GM13977 (cell line): ENCODE data around the gene PGAM5.
"Not testable (repeated sequence)": the region's sequence is repeated elsewhere in the genome, so short reads cannot be mapped to it uniquely, and the experiment has no call there.

Experiments
- DNase-seq: peaks from one replicate; pipeline ENCODE4 v3.0.0; 2012; ENCODE audit warnings: low spot score
- in situ Hi-C: fragments of 300-500 bp; cut with MboI; formaldehyde crosslinking; loops from one replicate; pipeline ENCODE4 v1.12.0; 2022; ENCODE audit warnings: low sequenced_read_pairs, low pct_unique_long_range_greater_than_20kb, mixed read lengths, inconsistent platforms; ENCODE audit not compliant: unreplicated experiment
- TF ChIP-seq, protein P1 (sequence below): IDR thresholded peaks from 2 replicates; pipeline ENCODE4 v1.5.1; 2012; ENCODE audit warnings: mild to moderate bottlenecking, control low read depth; ENCODE audit not compliant: insufficient read depth; ENCODE audit errors: extremely low read depth, missing control alignments

The PGAM5 gene

DNA sequence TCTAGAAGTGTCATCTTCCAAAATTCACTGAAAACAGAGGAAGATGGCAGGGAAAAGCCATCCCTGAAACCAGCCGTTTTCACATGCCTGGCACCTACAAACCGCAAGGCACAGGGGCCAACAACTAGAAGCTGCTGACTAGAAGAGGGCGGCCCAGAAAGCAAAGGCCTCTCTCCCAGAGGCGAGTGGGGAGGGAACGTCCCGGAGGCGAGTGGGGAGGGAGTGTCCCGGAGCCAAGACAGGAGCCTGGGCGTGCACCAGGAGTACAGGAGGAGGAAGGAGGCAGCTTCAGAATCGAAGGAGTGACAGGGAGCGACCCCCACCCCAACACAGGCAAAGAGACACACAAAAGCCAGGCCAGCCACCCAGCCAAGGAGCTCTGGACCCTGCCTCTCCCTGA lies 30.0 kb downstream of the PGAM5 start:
- DNase-seq = no peak
- TF ChIP-seq, protein P1, sequence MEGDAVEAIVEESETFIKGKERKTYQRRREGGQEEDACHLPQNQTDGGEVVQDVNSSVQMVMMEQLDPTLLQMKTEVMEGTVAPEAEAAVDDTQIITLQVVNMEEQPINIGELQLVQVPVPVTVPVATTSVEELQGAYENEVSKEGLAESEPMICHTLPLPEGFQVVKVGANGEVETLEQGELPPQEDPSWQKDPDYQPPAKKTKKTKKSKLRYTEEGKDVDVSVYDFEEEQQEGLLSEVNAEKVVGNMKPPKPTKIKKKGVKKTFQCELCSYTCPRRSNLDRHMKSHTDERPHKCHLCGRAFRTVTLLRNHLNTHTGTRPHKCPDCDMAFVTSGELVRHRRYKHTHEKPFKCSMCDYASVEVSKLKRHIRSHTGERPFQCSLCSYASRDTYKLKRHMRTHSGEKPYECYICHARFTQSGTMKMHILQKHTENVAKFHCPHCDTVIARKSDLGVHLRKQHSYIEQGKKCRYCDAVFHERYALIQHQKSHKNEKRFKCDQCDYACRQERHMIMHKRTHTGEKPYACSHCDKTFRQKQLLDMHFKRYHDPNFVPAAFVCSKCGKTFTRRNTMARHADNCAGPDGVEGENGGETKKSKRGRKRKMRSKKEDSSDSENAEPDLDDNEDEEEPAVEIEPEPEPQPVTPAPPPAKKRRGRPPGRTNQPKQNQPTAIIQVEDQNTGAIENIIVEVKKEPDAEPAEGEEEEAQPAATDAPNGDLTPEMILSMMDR = no peak
- in situ Hi-C loops = no loop called here

DNA sequence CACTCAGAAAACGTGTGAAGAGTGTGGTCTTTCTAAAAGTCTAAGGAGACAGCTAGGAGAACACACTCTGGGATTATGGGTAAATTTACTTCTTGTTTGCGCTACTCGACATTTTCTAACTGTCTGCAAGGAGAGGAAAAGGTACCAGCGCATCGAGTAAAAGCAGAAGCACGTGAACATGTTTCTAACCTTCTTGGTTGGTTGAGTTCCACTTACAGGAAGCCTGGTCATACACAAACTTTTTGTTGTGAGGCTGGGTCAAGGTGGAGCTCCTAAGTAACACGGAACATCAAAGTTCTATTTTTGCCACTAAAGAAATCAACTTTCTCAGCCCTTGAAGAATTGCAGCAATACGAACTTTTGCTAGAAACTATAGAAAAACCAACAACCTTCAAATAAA lies 31.0 kb downstream of the PGAM5 start:
- in situ Hi-C loops = no loop called here
- TF ChIP-seq, protein P1 = no peak
- DNase-seq = no peak

DNA sequence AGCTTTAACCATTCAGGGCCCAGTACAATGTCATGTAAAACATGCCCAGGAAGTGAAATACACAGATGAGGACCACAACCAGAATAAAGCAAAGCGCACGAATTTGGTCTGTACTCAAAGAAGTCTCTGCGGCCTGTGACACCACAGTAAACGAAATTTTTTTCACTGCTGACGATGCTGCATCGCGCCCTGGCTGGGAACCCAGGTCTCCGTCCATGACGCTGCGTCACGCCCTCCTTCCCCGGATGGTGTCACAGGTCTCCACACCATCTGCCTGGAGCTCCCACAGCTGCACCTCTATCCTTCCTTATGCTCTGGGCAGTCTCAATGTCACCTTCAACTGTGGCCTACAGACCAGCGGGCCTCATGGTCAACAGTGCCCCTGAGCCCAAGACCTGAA lies 33.2 kb downstream of the PGAM5 start:
- DNase-seq = no peak
- TF ChIP-seq, protein P1 = no peak
- in situ Hi-C loops = no loop called here

DNA sequence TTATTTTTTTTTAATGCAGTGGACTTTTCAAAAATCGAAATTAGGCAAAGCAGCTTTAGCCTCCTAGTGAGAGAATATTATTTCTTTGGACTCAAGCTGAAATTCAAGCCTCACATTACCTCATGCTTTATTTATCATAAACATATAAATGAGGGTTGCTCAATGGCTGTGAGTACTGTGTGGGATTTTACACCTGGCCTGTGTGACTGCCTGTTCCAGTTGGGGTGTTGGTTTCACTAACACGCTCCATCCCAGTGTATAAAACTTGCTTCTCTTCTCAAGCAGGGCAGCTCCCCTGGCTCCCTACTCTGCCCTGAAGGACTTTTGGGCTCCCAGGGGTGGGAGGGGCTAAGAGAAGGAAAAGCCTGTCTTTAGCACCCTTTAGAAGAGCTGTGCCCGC lies 36.0 kb downstream of the PGAM5 start:
- TF ChIP-seq, protein P1 = no peak
- in situ Hi-C loops = no loop called here
- no peak for DNase-seq

DNA sequence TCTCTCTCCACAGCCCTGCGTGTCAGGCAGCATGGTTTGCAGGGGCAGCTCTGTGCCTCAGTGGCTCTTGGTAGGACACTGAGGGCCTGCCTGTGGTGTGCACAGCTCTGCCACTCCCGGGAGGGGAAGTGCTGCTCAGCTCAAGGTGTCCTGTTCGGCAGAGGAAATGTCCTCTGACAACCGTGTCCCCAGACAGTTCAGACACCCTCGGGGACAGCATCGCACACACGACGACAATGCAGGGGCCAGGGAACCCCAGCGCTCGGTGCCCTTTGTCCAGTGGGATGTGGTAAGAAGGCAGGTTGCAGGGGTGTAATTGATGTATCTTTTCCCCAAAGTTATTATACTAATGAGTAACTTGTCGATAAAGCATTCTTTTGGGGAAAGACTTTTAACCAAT lies 36.8 kb downstream of the PGAM5 start:
- TF ChIP-seq, protein P1 = no peak
- in situ Hi-C loops = no loop called here
- no peak for DNase-seq

DNA sequence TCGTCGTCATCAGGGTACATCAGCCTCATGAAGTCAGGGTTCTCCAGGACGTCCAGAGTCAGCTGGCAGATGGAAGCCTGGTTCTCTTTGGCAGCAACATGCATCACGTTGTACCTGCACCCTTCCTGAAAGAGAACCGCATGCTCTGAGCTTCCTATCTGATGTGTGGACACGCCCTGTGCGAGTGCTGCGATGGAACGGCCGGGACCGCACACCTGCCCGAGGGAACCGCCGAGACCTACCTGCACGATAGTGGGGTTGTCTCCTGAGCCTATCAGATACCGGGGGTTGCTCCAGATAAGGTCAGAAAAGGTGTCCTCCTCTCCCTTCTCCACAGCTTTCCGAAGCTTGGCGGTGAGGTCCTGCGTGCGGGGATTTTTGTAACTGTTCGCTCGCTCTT lies 37.3 kb downstream of the PGAM5 start:
- in situ Hi-C loops = no loop called here
- TF ChIP-seq, protein P1 = no peak
- DNase-seq = no peak

DNA sequence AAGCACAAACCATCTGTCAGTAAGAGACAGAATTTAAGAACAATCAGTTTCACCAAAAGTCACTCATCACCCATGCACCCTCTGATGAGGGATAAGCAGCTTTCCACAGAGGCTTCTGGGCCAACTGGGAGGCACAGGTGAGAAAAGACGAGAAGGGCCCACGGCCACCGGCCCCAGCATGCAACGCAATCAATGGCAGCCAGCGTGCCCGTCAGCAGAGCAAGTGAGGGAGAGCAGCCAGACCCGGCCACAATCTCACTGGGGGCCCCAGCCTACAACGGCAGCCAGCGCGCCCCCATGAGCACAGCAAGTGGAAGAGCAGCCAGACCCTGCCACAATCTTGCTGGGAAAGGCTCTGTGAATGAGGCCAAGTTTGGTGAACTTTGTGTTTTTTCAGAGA lies 37.7 kb downstream of the PGAM5 start:
- in situ Hi-C loops = no loop called here
- DNase-seq = no peak
- TF ChIP-seq, protein P1 = no peak

DNA sequence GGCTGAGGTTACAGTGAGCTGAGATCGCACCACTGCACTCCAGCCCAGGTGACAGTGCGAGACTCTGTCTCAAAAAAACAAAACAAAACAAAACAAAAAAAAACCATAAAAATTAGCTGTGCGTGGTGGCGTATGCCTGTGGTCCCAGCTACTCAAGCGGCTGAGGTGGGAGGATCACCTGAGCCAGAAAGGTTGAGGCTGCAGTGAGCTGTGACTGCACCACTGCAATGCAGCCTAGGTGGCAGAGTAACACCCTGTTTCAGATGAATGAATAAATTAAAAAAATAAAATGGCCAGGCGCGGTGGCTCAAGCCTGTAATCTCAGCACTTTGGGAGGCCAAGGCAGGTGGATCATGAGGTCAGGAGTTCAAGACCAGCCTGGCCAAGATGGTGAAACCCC lies 43.0 kb downstream of the PGAM5 start:
- in situ Hi-C loops, DNase-seq: not testable (repeated sequence)
